GM21737 (cell line): Measurements from ENCODE around the gene EPB41L1.

Experiments used
- ATAC-seq: cut with Tn5 transposase; IDR thresholded peaks from one replicate; pipeline ENCODE4 v1.9.1; 2021; ENCODE audit warnings: mild to moderate bottlenecking, moderate library complexity; ENCODE audit not compliant: unreplicated experiment

EPB41L1 gene

GRCh38 chr20:36218380-36219064 lies 64.0 kb downstream of the EPB41L1 start:
- ATAC-seq = no peak

DNA sequence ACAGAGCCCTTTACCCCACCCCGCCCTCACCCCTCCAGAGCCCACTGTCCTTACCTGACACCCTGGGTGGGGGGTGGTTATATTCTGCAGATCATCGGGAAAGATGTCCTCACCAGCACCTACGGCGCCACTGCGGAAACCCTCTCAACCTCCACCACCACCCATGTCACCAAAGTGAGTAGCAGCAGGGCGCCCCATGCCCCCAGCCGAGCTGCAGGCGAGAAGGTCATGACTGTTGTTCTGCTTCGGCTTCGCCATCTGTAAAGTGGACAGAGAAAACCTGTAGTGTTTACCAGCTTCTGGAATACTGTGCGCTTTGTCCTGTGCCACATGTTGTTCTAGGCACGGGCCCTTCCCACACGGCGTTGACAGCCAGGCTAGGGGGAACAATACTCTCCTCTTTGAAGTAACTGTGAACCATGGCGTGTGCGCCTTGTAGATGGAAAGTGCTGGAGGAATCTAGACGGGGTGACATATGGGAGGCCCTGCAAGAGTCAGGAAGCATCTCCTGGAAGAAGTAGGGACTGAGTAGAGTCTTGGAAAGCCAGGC lies 65.2 kb downstream of the EPB41L1 start:
- ATAC-seq = no peak

GRCh38 chr20:36225666-36226065 lies 71.1 kb downstream of the EPB41L1 start:
- ATAC-seq = no peak

GRCh38 chr20:36228770-36229169 lies 74.2 kb downstream of the EPB41L1 start:
- ATAC-seq = no peak

DNA sequence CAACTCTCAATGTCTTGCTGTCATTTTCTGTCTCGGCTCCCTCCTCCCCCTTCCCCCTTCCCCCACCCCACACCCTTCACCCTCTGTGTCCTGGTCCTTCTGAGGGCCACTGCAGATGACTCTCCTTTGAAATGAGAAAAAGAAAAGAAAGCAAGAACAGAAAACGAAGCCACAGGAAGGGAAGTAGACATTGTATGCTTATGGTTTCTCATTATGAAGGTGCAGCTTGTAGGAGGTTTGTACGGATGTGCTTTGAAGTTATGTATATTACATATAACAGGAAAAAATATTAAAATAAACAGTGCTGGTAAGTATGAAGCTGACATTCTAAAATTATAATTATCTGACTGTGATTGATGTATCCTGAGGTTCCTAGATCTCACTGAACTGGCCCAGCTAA lies 75.5 kb downstream of the EPB41L1 start:
- ATAC-seq = no peak

DNA sequence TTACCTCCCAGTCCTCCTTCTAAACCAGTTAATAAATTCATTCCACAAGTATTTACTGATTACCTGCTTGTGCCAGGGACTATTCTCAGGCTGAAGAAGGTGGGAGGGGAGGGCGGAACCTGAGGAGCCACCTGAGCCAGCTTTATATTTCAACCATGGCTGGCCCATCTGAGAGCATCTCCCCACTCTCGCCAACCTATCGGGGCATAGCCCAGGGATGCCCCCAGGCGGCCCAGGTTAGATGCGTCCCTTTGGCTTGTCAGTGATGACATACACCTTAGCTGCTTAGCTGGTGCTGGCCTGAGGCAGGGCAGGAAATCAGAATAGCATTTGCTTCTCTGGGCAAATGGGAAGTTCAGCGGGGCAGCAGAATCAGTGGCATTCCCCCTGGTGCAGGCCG lies 76.8 kb downstream of the EPB41L1 start:
- ATAC-seq = no peak

DNA sequence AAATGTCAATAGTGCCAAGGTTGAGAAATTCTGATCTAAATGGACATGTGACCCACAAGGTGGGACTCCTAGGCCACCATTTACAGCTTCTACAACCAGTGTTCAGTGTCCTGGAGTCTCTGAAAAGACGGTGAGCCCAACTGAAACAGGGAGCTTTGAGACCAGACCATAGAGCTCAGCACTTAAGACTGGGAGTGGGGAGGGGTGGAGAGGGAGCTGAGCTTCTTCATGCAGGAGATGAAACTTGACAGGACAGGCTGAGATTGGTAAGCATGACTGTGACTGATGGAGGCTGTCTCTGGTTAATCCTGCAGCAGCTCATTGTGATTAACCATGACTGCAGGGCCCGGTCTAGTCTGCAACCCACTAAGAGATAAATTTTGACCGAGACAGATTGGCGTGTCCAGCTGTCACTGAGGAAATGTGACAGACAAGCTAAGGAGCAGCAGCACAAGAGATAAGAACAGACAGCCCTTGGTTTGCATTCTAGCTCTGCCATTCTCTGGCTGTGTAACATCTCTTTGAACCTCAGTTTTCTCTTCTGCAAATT lies 80.3 kb downstream of the EPB41L1 start:
- no peak for ATAC-seq

GRCh38 chr20:36235892-36236785 lies 81.6 kb downstream of the EPB41L1 start, which contains the start of gene AAR2:
AAR2 (plus strand) TSS chr20:36236478; CDS start chr20:36239869, 3,391 bp downstream.
- ATAC-seq = peak; percentile 69

- ATAC-seq = no peak
Measured at GRCh38 chr20:36236786-36237121, 82.2 kb downstream of the EPB41L1 start.

- no peak for ATAC-seq
Measured at GRCh38 chr20:36237477-36237876, 82.9 kb downstream of the EPB41L1 start.

GRCh38 chr20:36238153-36238552 lies 83.6 kb downstream of the EPB41L1 start:
- no peak for ATAC-seq

DNA sequence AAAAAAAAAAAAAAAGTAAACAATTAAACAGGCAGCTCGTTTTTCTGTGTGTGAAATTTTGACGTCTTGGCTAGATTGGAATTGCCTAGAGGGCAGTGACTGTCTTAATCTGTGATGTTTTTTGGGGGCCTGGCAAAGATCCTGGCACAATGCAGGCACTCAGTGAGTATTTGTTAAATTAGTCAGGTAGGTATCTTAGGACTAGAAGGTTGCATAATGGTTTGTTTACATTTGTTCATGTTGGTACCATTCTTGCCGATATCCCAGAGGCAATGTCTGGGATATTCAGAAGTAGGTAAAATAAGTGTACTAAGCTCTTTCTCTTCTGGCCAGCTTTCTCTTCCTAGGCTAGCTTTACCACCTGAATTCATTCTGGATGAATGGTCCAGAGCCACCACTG lies 84.2 kb downstream of the EPB41L1 start:
- no peak for ATAC-seq

DNA sequence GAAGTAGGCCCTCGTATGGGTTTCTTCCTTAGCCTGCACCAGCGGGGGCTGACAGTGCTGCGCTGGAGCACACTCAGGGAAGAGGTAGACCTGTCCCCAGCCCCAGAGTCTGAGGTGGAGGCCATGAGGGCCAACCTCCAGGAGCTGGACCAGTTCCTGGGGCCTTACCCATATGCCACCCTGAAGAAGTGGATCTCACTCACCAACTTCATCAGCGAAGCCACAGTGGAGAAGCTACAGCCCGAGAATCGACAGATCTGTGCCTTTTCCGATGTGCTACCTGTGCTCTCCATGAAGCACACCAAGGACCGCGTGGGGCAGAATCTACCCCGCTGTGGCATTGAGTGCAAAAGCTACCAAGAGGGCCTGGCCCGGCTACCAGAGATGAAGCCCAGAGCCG lies 85.5 kb downstream of the EPB41L1 start:
- ATAC-seq = no peak

- no peak for ATAC-seq
Measured at GRCh38 chr20:36241678-36242077, 87.1 kb downstream of the EPB41L1 start.

- no peak for ATAC-seq
Measured at GRCh38 chr20:36243726-36244125, 89.2 kb downstream of the EPB41L1 start.

DNA sequence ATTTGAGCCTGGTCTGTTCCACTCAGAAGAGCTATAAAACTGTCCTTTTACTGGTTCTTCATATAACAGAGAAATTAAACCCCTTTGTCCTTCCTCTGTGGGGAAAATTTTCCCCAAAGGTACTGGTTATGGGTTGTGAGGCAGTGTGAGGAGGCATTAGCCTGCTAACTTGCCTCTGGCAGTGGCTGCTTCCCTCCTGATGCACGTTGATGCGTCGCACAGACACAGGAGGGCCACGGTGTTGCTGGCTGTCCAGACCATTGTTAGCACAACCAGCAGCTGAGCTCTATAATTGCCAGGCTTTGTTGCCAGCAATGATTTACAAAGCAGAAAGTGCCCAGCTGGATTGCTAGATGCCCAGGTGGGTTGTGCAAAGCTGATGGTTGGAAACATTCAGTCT lies 91.9 kb downstream of the EPB41L1 start:
- ATAC-seq = no peak

DNA sequence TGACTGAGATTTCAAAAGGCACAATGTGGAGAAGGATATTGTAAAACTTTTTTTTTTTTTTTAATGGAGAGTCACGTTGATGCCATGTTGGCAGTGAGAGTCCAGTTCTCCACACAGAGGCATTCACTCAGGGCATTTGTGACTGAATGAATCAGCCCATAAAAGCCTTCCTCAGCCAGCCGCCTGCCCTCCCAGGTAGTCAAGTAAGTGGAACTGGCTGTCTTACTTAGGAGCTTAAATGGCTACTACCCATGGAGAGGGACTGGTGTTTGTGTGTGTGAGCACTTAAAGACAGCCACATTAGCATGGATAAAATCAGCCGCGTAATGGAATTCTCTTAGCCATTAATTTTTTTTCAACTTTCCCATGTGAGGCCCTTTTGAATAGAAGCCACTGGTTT lies 94.3 kb downstream of the EPB41L1 start:
- ATAC-seq = no peak

GRCh38 chr20:36249450-36249849 lies 94.9 kb downstream of the EPB41L1 start:
- no peak for ATAC-seq

DNA sequence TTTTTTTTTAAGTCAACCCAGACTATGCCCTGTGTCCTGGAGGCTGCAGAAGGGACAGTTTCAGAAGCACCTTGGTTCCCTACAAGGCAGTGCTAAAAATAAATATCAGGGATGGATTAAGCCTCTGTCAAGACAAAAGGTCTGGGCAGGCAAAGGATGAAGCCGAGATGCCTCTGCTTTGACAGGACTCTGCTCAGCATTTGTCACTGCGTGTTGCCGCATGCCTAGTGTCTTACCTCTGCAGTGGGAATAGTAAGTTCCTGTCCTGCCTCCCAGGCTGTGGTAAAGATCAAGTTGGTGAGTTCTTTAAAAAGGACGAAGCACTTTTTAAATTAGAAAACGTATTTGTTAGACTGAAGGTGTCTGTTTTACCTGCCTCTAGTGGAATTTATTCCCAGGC lies 96.9 kb downstream of the EPB41L1 start:
- ATAC-seq = no peak

GRCh38 chr20:36252511-36252910 lies 98.0 kb downstream of the EPB41L1 start:
- ATAC-seq = no peak

GRCh38 chr20:36253036-36253435 lies 98.5 kb downstream of the EPB41L1 start:
- ATAC-seq = no peak

GRCh38 chr20:36254076-36254475 lies 99.5 kb downstream of the EPB41L1 start:
- ATAC-seq = no peak
